Measurements from ENCODE around the gene ARSB. TPM values are rescaled to one million over a fixed set of nuclear protein-coding genes. Genes with fewer than 3 reads are reported as not detected.

ARSB gene
- total RNA-seq, 1 donor from 2014 or later: 12.4 TPM

DNA sequence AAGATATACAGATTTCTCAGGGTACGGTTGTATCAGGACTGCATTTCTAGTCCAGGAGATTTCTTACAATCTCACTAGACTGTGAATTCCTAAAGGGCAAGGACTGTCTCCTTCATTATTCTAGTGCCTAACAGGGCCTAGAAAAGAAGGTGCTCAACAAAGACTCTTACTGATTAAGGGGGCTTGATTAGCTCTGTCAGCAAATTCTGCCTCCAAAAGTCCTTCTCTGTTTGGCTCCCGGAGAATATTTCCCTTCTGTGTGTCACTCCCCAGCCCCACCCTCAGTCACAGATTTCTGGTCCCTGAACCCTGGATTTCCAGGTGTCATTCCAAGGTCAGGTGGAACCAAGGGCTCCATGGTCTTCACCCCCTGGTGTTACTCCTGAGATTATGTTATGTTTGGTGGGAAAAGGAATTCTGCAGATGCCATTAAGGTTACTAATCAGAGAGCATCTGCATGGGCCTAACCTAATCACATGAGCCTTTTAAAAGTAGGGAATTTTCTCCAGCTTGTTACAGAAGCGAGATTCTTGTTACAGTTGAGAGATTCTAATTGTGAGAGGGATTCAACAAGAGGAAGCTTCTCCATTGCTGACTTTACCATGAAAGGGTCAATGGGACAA is 168.9 kb downstream of the ARSB start:
- H3K27me3 Mint-ChIP-seq: no peaks in the 10 kb centered on the region
- intact Hi-C loops (cut with micrococcal nuclease): no loop called here
- H3K4me1 Mint-ChIP-seq: no peaks in the 10 kb centered on the region
- DNase-seq: no peak
- H3K9me3 Mint-ChIP-seq: no peaks in the 10 kb centered on the region
- no peak overlapping the region for H3K4me3 Mint-ChIP-seq
- H3K27ac Mint-ChIP-seq: no peak overlapping the region
- no peaks in the 10 kb centered on the region for H3K36me3 Mint-ChIP-seq (ENCODE audit: low read depth)

GRCh38 chr5:78813906-78814530 is 171.1 kb downstream of the ARSB start:
- no peak for DNase-seq
- Mint-ChIP-seq H3K4me1 (no peaks in the 10 kb centered on the region), H3K4me3 (no peak overlapping the region), H3K27me3 (no peaks in the 10 kb centered on the region), H3K9me3 (no peaks in the 10 kb centered on the region), H3K36me3 (ENCODE audit: low read depth) (no peaks in the 10 kb centered on the region), H3K27ac (no peak overlapping the region)
- intact Hi-C loops (cut with micrococcal nuclease): no loop called here

DNA sequence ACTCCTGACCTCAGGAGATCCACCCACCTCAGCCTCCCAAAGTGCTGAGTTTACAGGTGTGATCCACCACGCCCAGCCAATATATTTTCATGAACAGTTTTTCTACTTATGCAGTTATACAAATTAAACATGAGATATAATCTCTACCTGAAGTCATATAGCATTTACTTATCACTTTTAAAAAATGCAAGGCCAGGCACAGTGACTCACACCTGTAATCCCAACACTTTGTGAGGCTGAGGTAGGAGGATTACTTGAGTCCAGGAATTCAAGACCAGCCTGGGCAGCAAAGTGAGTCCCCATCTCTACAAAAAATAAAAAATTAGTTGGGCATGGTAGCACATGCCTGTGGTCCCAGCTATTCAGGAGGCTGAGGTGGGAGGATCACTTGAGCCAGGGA is 171.8 kb downstream of the ARSB start:
- DNase-seq: no peak
- Mint-ChIP-seq H3K9me3 (no peaks in the 10 kb centered on the region), H3K27ac (no peak overlapping the region), H3K4me1 (no peaks in the 10 kb centered on the region), H3K36me3 (ENCODE audit: low read depth) (no peaks in the 10 kb centered on the region), H3K27me3 (no peaks in the 10 kb centered on the region), H3K4me3 (no peak overlapping the region)
- intact Hi-C loops (cut with micrococcal nuclease): no loop called here

GRCh38 chr5:78811866-78812265 is 173.2 kb downstream of the ARSB start:
- Mint-ChIP-seq H3K36me3 (ENCODE audit: low read depth) (no peaks in the 10 kb centered on the region), H3K4me1 (no peaks in the 10 kb centered on the region), H3K27ac (no peak overlapping the region), H3K27me3 (no peaks in the 10 kb centered on the region), H3K9me3 (no peaks in the 10 kb centered on the region), H3K4me3 (no peak overlapping the region)
- intact Hi-C loops (cut with micrococcal nuclease): no loop called here
- DNase-seq: no peak

DNA sequence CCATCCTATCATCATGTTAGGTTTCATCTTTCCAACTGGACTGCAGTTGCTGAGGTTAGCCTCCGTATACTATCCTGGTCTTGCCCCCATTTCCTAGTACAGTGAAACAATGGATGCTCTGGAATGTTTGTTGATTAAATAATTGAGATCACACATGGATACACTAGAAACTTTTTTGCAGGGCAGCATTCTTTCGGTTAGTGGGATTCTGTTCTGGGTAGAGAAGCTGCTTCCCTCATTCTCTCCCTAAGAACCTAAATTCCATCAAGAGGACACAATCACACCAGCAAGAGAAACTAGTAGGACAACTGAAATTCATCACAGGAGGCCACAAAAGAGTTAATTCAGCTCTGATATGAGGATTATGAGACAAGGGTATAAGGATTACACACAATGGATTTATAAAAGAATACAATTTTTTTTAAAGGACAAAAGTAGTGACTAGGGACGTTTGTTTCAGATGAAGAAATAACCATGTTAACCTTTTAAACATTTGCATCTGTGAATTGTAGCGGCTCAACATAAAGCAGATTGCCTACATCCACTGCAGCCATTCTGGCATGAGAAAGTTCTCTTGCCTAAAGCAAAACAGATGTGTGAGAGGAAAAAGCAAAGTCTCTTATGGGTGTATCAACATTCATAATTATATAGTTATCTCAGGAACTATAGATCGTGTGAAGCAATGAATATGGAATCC is 173.8 kb downstream of the ARSB start:
- no peak overlapping the region for H3K27ac Mint-ChIP-seq
- no peaks in the 10 kb centered on the region for H3K4me1 Mint-ChIP-seq
- no peaks in the 10 kb centered on the region for H3K9me3 Mint-ChIP-seq
- no peaks in the 10 kb centered on the region for H3K36me3 Mint-ChIP-seq (ENCODE audit: low read depth)
- no peak overlapping the region for H3K4me3 Mint-ChIP-seq
- intact Hi-C loops (cut with micrococcal nuclease): no loop called here
- H3K27me3 Mint-ChIP-seq: no peaks in the 10 kb centered on the region
- no peak for DNase-seq

DNA sequence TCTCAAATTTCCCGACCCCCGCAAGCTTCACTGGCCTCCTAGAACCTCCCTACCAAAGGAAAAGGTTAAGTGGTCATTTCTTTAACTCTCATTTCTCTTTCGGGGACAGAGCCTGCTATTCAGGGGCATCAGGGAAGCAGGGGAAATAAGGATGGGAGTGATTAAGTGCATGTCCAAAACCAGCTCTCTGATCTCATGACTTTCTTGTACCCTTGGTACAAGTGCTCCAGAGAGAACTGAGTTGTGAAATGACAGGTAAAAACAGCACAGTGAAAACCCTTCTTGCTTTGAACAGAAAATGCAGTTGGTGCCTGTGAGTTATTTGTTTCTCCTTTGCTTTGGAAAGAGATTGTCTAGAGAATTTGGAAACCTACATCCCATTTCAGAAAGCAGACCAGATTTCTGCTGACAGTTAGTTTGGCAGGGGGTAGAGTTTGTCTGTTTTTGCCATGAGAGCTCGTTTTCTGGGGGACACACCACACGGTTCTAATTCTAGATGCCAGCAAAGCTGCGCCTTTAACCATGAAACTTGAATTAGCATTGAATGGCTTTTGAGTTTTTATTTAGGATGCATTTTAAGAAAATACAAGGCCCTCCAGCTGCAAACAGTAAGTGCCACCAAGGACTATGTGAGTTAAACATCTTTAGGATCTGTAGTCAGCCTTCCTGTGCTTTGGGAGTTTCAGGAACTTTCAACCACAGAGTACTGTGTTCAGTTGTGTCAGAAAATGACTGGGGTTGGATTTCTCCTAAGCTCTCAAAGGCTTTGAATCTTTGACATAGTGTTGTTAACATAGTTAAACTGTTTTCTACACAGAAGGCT is 174.8 kb downstream of the ARSB start:
- H3K9me3 Mint-ChIP-seq: no peaks in the 10 kb centered on the region
- H3K4me1 Mint-ChIP-seq: no peaks in the 10 kb centered on the region
- H3K27ac Mint-ChIP-seq: no peak overlapping the region
- H3K4me3 Mint-ChIP-seq: no peak overlapping the region
- intact Hi-C loops (cut with micrococcal nuclease): no loop called here
- no peaks in the 10 kb centered on the region for H3K36me3 Mint-ChIP-seq (ENCODE audit: low read depth)
- no peak for DNase-seq
- H3K27me3 Mint-ChIP-seq: no peaks in the 10 kb centered on the region

GRCh38 chr5:78809444-78809843 is 175.7 kb downstream of the ARSB start:
- Mint-ChIP-seq H3K27ac (no peak overlapping the region), H3K27me3 (no peaks in the 10 kb centered on the region), H3K4me3 (no peak overlapping the region), H3K4me1 (no peaks in the 10 kb centered on the region), H3K36me3 (ENCODE audit: low read depth) (no peaks in the 10 kb centered on the region), H3K9me3 (no peaks in the 10 kb centered on the region)
- intact Hi-C loops (cut with micrococcal nuclease): no loop called here
- DNase-seq: no peak

GRCh38 chr5:78808818-78809217 is 176.3 kb downstream of the ARSB start:
- Mint-ChIP-seq H3K9me3 (no peaks in the 10 kb centered on the region), H3K27ac (no peak overlapping the region), H3K27me3 (no peaks in the 10 kb centered on the region), H3K4me3 (no peak overlapping the region), H3K36me3 (ENCODE audit: low read depth) (no peaks in the 10 kb centered on the region), H3K4me1 (no peaks in the 10 kb centered on the region)
- no peak for DNase-seq
- intact Hi-C loops (cut with micrococcal nuclease): no loop called here

DNA sequence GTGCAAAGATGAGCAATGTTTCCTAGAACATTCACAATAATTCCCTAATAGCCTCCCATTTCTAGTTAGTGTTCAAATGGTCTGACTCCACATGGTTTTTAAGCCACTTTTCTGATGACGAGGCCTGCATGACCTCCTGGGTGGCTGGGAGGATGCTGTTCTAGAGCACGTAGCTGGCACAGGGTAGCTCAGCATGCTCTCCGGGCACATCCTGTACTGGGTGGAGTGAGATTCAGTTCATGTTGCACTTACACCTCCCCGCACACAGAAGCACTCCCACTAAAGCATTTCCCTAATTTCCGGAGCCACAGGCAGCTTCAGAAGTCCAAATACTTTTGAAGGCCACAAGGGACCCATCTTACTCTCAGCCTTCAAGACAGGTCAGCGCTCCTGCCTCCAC is 176.7 kb downstream of the ARSB start:
- Mint-ChIP-seq H3K27me3 (no peaks in the 10 kb centered on the region), H3K36me3 (ENCODE audit: low read depth) (no peaks in the 10 kb centered on the region), H3K4me1 (no peaks in the 10 kb centered on the region), H3K27ac (no peak overlapping the region), H3K9me3 (no peaks in the 10 kb centered on the region), H3K4me3 (no peak overlapping the region)
- intact Hi-C loops (cut with micrococcal nuclease): no loop called here
- no peak for DNase-seq

- H3K4me3 Mint-ChIP-seq: no peak overlapping the region
- no peaks in the 10 kb centered on the region for H3K36me3 Mint-ChIP-seq (ENCODE audit: low read depth)
- H3K4me1 Mint-ChIP-seq: no peaks in the 10 kb centered on the region
- H3K9me3 Mint-ChIP-seq: no peaks in the 10 kb centered on the region
- no peak overlapping the region for H3K27ac Mint-ChIP-seq
- DNase-seq: no peak
- intact Hi-C loops (cut with micrococcal nuclease): no loop called here
- no peaks in the 10 kb centered on the region for H3K27me3 Mint-ChIP-seq
Observed at GRCh38 chr5:78806544-78806943, 178.6 kb downstream of the ARSB start.

DNA sequence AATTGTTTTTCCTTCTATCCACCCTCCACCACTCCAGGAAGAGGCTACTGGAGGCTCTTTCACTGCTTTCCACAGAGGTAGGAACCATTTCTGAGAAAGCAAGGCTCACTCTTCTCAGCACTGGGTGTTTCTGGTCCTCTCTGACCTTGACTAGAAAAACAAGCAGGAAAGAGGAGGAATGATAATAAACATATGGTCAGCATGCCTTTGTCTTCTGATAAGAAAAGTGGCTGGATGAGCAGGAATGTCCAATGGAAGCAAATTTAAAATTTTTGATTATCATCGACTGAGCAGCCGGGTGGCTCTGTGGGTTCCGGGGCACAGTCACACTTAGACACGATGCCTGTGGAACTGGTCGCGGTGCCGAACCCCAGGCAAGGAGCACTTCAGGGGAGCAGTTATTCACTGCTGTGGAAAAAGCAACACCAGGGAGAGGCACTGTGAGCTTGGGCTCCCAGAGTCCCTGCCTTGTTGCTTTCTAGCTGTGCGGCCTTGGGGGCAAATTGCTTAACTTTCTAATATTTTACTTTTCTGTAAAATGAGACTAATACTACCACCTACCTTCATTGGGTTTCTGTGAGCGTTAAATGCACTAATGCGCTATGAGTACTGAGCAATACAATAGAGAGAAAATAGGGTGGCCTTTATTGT is 179.5 kb downstream of the ARSB start:
- DNase-seq: no peak
- Mint-ChIP-seq H3K36me3 (ENCODE audit: low read depth) (no peaks in the 10 kb centered on the region), H3K4me3 (no peak overlapping the region), H3K27ac (no peak overlapping the region), H3K9me3 (no peaks in the 10 kb centered on the region), H3K4me1 (no peaks in the 10 kb centered on the region), H3K27me3 (no peaks in the 10 kb centered on the region)
- intact Hi-C loops (cut with micrococcal nuclease): no loop called here

DNA sequence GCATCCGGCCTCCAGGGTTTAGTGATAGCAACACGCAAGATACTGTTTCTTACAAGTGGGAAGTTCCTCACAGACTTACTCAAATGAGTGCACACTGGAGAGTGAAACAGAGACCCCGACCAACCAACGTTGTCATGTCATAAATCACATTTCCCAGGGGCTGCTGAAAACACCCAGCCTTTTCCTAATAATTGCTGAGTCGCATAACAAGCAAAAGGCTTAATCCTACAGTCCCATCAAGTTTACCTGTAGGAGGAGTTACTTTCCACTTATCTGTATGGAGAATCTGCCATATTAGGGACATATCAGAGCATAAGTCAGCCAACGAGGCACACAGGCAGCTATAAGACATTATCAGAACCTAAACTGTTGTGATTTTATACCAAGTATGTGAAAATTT is 180.1 kb downstream of the ARSB start:
- intact Hi-C loops (cut with micrococcal nuclease): no loop called here
- no peak for DNase-seq
- no peaks in the 10 kb centered on the region for H3K27me3 Mint-ChIP-seq

DNA sequence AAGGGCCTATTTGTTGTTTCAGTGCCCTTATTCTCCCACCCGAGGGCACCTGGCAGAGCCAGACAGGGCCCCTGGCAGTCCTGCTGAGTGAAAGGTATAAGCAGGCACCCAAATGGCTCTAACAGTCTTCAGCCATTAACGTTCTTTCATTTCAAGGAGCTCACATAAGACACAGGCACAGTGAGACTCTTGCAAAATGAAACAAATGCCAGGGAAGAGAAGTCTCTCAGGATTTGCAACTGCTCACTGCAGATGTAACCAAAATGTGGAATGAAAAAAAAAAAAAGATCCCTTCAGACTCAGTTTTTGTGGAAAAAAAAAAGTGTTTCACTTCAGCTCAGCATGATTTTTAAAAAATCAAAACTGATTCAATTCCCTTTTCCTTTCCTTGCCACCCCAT is 181.2 kb downstream of the ARSB start:
- Mint-ChIP-seq H3K4me3 (no peak overlapping the region), H3K27ac (no peak overlapping the region), H3K27me3 (no peaks in the 10 kb centered on the region), H3K4me1 (no peaks in the 10 kb centered on the region), H3K9me3 (no peaks in the 10 kb centered on the region), H3K36me3 (ENCODE audit: low read depth) (no peaks in the 10 kb centered on the region)
- intact Hi-C loops (cut with micrococcal nuclease): no loop called here
- DNase-seq: no peak

More for the DNA sequence above, 180.1 kb downstream of the ARSB start:
- Mint-ChIP-seq H3K9me3 (no peaks in the 10 kb centered on the region), H3K4me1 (no peaks in the 10 kb centered on the region), H3K4me3 (no peak overlapping the region), H3K36me3 (ENCODE audit: low read depth) (no peaks in the 10 kb centered on the region), H3K27ac (no peak overlapping the region)

GRCh38 chr5:78803353-78803752 is 181.8 kb downstream of the ARSB start:
- Mint-ChIP-seq H3K4me3 (no peak overlapping the region), H3K27me3 (no peaks in the 10 kb centered on the region), H3K4me1 (no peaks in the 10 kb centered on the region), H3K27ac (no peak overlapping the region), H3K36me3 (ENCODE audit: low read depth) (no peaks in the 10 kb centered on the region), H3K9me3 (no peaks in the 10 kb centered on the region)
- intact Hi-C loops (cut with micrococcal nuclease): no loop called here
- DNase-seq: no peak

Data from activated CD4-positive, alpha-beta T cell treated with anti-CD3 and anti-CD28 coated beads, Interleukin-2, amount 10 ng/mL, durations not matched to agents 24 days and 14 days (primary cell).